Smooth muscle cell (in vitro differentiated cells): Measurements from ENCODE around the gene UBTFL1. TPM values are rescaled to one million over a fixed set of nuclear protein-coding genes. Genes with fewer than 3 reads are reported as not detected.

Source experiments
- DNase-seq: peaks from one replicate; lab custom pipeline; 2025; ENCODE audit not compliant: unreplicated experiment; lab: John Stamatoyannopoulos, UW
- H2AFZ ChIP-seq: fragments of 200-600 bp; sonication (generic); 2 replicates; pipeline ENCODE4 v1.6.0; 2016; ENCODE audit warnings: antibody characterized with exemption, low read depth, mild to moderate bottlenecking
- H3F3A ChIP-seq: fragments of 200-600 bp; sonication (generic); 2 replicates; pipeline ENCODE4 v1.6.0; 2017; ENCODE audit warnings: antibody characterized with exemption, low read depth
- H3K27ac ChIP-seq: fragments of 200-600 bp; sonication (generic); 2 replicates; pipeline ENCODE4 v1.5.1; 2016; ENCODE audit warnings: low read depth, mild to moderate bottlenecking
- H3K27me3 ChIP-seq: fragments of 200-600 bp; sonication (generic); 2 replicates; pipeline ENCODE4 v1.6.1; 2016; ENCODE audit warnings: low read depth, mild to moderate bottlenecking
- H3K36me3 ChIP-seq: fragments of 200-600 bp; sonication (generic); 2 replicates; pipeline ENCODE4 v1.5.1; 2016; ENCODE audit warnings: low read depth
- H3K4me1 ChIP-seq: fragments of 200-600 bp; sonication (generic); 2 replicates; pipeline ENCODE4 v1.5.1; 2016; ENCODE audit warnings: low read depth
- H3K4me2 ChIP-seq: fragments of 200-600 bp; sonication (generic); 2 replicates; pipeline ENCODE4 v1.6.0; 2016; ENCODE audit warnings: mild to moderate bottlenecking
- H3K4me3 ChIP-seq: fragments of 200-600 bp; sonication (generic); 2 replicates; pipeline ENCODE4 v1.5.1; 2016; ENCODE audit warnings: mild to moderate bottlenecking
- H3K79me2 ChIP-seq: fragments of 200-600 bp; sonication (generic); 2 replicates; pipeline ENCODE4 v1.6.0; 2016; ENCODE audit warnings: low read depth, mild to moderate bottlenecking
- H3K9ac ChIP-seq: fragments of 200-600 bp; sonication (generic); 2 replicates; pipeline ENCODE4 v1.6.0; 2016; ENCODE audit warnings: low read depth
- H3K9me3 ChIP-seq: fragments of 200-600 bp; sonication (generic); replicated peaks from 2 replicates; pipeline ENCODE4 v1.5.1; 2016; ENCODE audit warnings: low read depth
- H4K20me1 ChIP-seq: fragments of 200-600 bp; sonication (generic); 2 replicates; pipeline ENCODE4 v1.6.0; 2016; ENCODE audit warnings: low read depth
- CTCF ChIP-seq: fragments of 200-600 bp; sonication (generic); IDR thresholded peaks from 2 replicates; pipeline ENCODE4 v1.5.1; 2017; ENCODE audit warnings: borderline replicate concordance, mild to moderate bottlenecking, antibody characterized with exemption; ENCODE audit not compliant: insufficient read depth, poor library complexity, severe bottlenecking
- WGBS: methylation state at CpG from one replicate; pipeline ENCODE4 v1.1.7; 2016; ENCODE audit warnings: low lambda C conversion rate; 5-methylcytosine and 5-hydroxymethylcytosine counted together
- polyA plus RNA-seq: library from polyadenylated mRNA; unstranded; fragments of >200 nt; fragmentation: Nextera tagmentation; extraction: Ambion mirVana; gene quantifications from 2 replicates; pipeline ENCODE4 v1.2.1, GENCODE V29; 2016
- small RNA-seq: library from RNA; depleted of rRNA; stranded (forward); fragments of <200 nt; gene quantifications from one replicate; pipeline ENCODE3, GENCODE V24; 2014
- total RNA-seq: library from RNA; depleted of rRNA; stranded (reverse); fragments of >200 nt; gene quantifications from 2 replicates; pipeline ENCODE4 v1.2.3, GENCODE V29; 2014

UBTFL1 gene
- total and polyA plus RNA-seq, 2 experiments from 2014 or later = not detected

- TF ChIP-seq CTCF = no peak
- Histone ChIP-seq H3K9me3 (no peaks in the 10 kb centered on the region), H3K9ac (peak overlapping the region; percentile 6), H3K79me2 (peaks cover 8% of the 10 kb centered on the region), H3K27ac (no peak overlapping the region), H3K36me3 (no peaks in the 10 kb centered on the region), H3F3A (no peaks in the 10 kb centered on the region), H2AFZ (peak overlapping the region; percentile 88), H3K4me1 (peaks cover 8% of the 10 kb centered on the region), H3K4me2 (peak overlapping the region; percentile 87), H4K20me1 (no peaks in the 10 kb centered on the region), H3K4me3 (peak overlapping the region; percentile 80), H3K27me3 (no peaks in the 10 kb centered on the region)
- WGBS = 4% methylated on average over 5 of the region's 5 CpGs
- no peak for DNase-seq
Measured at GRCh38 chr11:90135016-90135415, 49.3 kb downstream of the UBTFL1 start.

Small RNAs within 50 kb of the gene (small RNA-seq; reads per million reads assigned to genes)
- gene AP000827.1 = not detected
- gene RF00275 = not detected

Other genes starting within 250 kb of the UBTFL1 start
- not detected in 2 replicates for gene TRIM64B, start 207.5 kb upstream of the UBTFL1 start, total RNA-seq
- gene TRIM64B, start 207.5 kb upstream of the UBTFL1 start, polyA plus RNA-seq = 0.06 TPM in 1 of 2 replicates, not detected in the other
- gene TRIM49D1, start 163.7 kb upstream of the UBTFL1 start, total RNA-seq = not detected in 2 replicates
- not detected in 2 replicates for gene TRIM49D1, start 163.7 kb upstream of the UBTFL1 start, polyA plus RNA-seq
- not detected in 2 replicates for gene TRIM49D2, start 161.9 kb upstream of the UBTFL1 start, total RNA-seq
- gene TRIM49D2, start 161.9 kb upstream of the UBTFL1 start, polyA plus RNA-seq = not detected in 2 replicates
- not detected in 2 replicates for gene TRIM64, start 119.9 kb upstream of the UBTFL1 start, total RNA-seq
- not detected in 2 replicates for gene TRIM64, start 119.9 kb upstream of the UBTFL1 start, polyA plus RNA-seq
- gene TRIM49C, start 54.8 kb upstream of the UBTFL1 start, total RNA-seq = not detected in 2 replicates
- gene TRIM49C, start 54.8 kb upstream of the UBTFL1 start, polyA plus RNA-seq = not detected in 2 replicates
- 4.8 and 9.6 TPM in 2 replicates for gene NAALAD2, start 48.7 kb downstream of the UBTFL1 start, total RNA-seq
- 1.3 and 2.6 TPM in 2 replicates for gene NAALAD2, start 48.7 kb downstream of the UBTFL1 start, polyA plus RNA-seq
- gene CHORDC1, start 137.1 kb downstream of the UBTFL1 start, total RNA-seq = 62.4 and 79.2 TPM in 2 replicates
- gene CHORDC1, start 137.1 kb downstream of the UBTFL1 start, polyA plus RNA-seq = 22.3 and 23.0 TPM in 2 replicates